GM12873 (cell line): Measurements from ENCODE around the gene CCDC78.

ENCODE experiments used
- CTCF ChIP-seq: IDR thresholded peaks from 2 replicates; pipeline ENCODE4 v1.5.1; 2012; ENCODE audit warnings: low read depth, mild to moderate bottlenecking, moderate library complexity, low read length, control low read depth; ENCODE audit not compliant: insufficient read depth; ENCODE audit errors: missing control alignments

Gene CCDC78

GRCh38 chr16:708019-708418 is 18.2 kb downstream of the CCDC78 start:
- TF ChIP-seq CTCF: no peak

- no peak for TF ChIP-seq CTCF
Observed at GRCh38 chr16:707062-707538, 19.1 kb downstream of the CCDC78 start.

- TF ChIP-seq CTCF: no peak
Observed at GRCh38 chr16:706189-707061, 19.8 kb downstream of the CCDC78 start.

- TF ChIP-seq CTCF: no peak
Observed at GRCh38 chr16:705431-706188, 20.6 kb downstream of the CCDC78 start, which contains the start of gene FBXL16. Gene FBXL16 (minus strand): TSS chr16:705801. CDS start chr16:697405, 8,396 bp downstream.

GRCh38 chr16:704552-705380 is 21.5 kb downstream of the CCDC78 start:
- no peak for TF ChIP-seq CTCF

- no peak for TF ChIP-seq CTCF
Observed at GRCh38 chr16:704047-704446, 22.2 kb downstream of the CCDC78 start.
